ENCODE data around the gene DTNB.

GRCh38 chr2:25606892-25607291 lies 66.5 kb downstream of the DTNB start:
- TF ChIP-seq CTCF (IDR thresholded peaks at IDR 0.05) (peak; percentile 34 to 51 (median 51)), POLR2AphosphoS5 (IDR thresholded peaks at IDR 0.05; ENCODE audit: insufficient read depth in 1 of 2, low read depth in 1 of 2) (no peak)

All from vagina (tissue), 2 donors.